ENCODE data around the gene VPS18. TPM values are rescaled to one million over a fixed set of nuclear protein-coding genes. Genes with fewer than 3 reads are reported as not detected.

Gene VPS18, protein sequence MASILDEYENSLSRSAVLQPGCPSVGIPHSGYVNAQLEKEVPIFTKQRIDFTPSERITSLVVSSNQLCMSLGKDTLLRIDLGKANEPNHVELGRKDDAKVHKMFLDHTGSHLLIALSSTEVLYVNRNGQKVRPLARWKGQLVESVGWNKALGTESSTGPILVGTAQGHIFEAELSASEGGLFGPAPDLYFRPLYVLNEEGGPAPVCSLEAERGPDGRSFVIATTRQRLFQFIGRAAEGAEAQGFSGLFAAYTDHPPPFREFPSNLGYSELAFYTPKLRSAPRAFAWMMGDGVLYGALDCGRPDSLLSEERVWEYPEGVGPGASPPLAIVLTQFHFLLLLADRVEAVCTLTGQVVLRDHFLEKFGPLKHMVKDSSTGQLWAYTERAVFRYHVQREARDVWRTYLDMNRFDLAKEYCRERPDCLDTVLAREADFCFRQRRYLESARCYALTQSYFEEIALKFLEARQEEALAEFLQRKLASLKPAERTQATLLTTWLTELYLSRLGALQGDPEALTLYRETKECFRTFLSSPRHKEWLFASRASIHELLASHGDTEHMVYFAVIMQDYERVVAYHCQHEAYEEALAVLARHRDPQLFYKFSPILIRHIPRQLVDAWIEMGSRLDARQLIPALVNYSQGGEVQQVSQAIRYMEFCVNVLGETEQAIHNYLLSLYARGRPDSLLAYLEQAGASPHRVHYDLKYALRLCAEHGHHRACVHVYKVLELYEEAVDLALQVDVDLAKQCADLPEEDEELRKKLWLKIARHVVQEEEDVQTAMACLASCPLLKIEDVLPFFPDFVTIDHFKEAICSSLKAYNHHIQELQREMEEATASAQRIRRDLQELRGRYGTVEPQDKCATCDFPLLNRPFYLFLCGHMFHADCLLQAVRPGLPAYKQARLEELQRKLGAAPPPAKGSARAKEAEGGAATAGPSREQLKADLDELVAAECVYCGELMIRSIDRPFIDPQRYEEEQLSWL
- total RNA-seq (11.7 TPM), polyA plus RNA-seq (ENCODE audit: insufficient read depth in 1 of 8, insufficient read length in 8 of 8, low replicate concordance in 1 of 8) (10 to 100 TPM in 6 of 8 donors, 1 to 10 TPM in 2; 9.0 to 12.4 (median 10.8) TPM)
- long read RNA-seq, donor 1: 0 reads
- long read RNA-seq, donor 2: 0 reads
- long read RNA-seq, donor 3, partial matches to known transcripts: 0 of 1 reads
- long read RNA-seq, donor 3, other reads (novel, unspliced or antisense): 0 of 1 reads
- long read RNA-seq, donor 4, partial matches to known transcripts: 0 of 1 reads
- long read RNA-seq, donor 4, other reads (novel, unspliced or antisense): 0 of 1 reads
- long read RNA-seq, donor 5, partial matches to known transcripts: 15 of 15 reads
- long read RNA-seq, donor 5, other reads (novel, unspliced or antisense): 0 of 15 reads
- long read RNA-seq, donor 6, transcript VPS18-201 (5 exons, 3,895 nt): major isoform, 5 of 5 reads
- long read RNA-seq, donor 6, partial matches to known transcripts: 0 of 5 reads
- long read RNA-seq, donor 6, other reads (novel, unspliced or antisense): 0 of 5 reads
- long read RNA-seq, donor 7, partial matches to known transcripts: 0 of 1 reads
- long read RNA-seq, donor 7, other reads (novel, unspliced or antisense): 0 of 1 reads
- long read RNA-seq, donor 8: 0 reads
- long read RNA-seq, donor 9, partial matches to known transcripts: 0 of 1 reads
- long read RNA-seq, donor 9, other reads (novel, unspliced or antisense): 0 of 1 reads
- long read RNA-seq, donor 10, partial matches to known transcripts: 0 of 2 reads
- long read RNA-seq, donor 10, other reads (novel, unspliced or antisense): 0 of 2 reads
- long read RNA-seq, donor 11, partial matches to known transcripts: 0 of 2 reads
- long read RNA-seq, donor 11, other reads (novel, unspliced or antisense): 0 of 2 reads

- DNase-seq: peak; percentile 99
- H3K27ac ChIP-seq (ENCODE audit: low read length): peak within 1 kb of the TSS; percentile 96
- H3K36me3 ChIP-seq (ENCODE audit: control insufficient read depth, insufficient read depth, low read length): peaks cover 21% of the 10 kb centered on the region
- peaks cover 2% of the 10 kb centered on the region for H3K27me3 ChIP-seq (ENCODE audit: control insufficient read depth, insufficient read depth, low read length)
- no peaks in the 10 kb centered on the region for H3K9me3 ChIP-seq (replicated peaks; ENCODE audit: control insufficient read depth, low read depth, low read length)
- peaks cover 18% of the 10 kb centered on the region for H3K4me1 ChIP-seq (ENCODE audit: control insufficient read depth, insufficient read depth, low read length)
- peak within 1 kb of the TSS; percentile 98 for H3K4me3 ChIP-seq (ENCODE audit: low read length)
- 3% methylated on average over 54 of the region's 55 CpGs for WGBS (ENCODE audit: insufficient coverage)
Measured at GRCh38 chr15:40893733-40894680, at the start of gene VPS18. Gene VPS18, plus strand, starts transcription at chr15:40894450. Its CDS starts 319 bp downstream, at chr15:40894769.

- 3% methylated on average over 25 of the region's 28 CpGs for WGBS (ENCODE audit: insufficient coverage)
- no peak overlapping the region for H3K27ac ChIP-seq (ENCODE audit: low read length)
- H3K27me3 ChIP-seq (ENCODE audit: control insufficient read depth, insufficient read depth, low read length): peaks cover 35% of the 10 kb centered on the region
Measured at GRCh38 chr15:40844696-40845030, 49.6 kb upstream of the VPS18 start.

DNA sequence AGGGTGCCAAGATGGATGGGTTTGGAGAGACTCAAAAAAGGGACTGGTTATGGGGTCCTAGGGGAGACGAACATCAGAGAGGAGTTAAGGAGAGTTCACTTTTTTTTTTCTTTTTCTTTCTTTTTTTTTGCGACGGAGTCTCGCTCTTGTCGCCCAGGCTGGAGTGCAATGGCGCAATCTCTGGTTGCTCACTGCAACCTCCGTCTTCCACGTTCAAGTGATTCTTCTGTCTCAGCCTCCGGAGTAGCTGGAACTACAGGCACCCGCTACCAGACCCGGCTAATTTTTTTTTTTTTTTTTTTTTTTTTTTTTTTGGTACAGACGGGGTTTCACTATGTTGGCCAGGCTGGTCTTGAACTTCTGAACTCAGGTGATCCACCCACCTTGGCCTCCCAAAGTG is 49.2 kb upstream of the VPS18 start:
- Histone ChIP-seq H3K9me3 (replicated peaks; ENCODE audit: control insufficient read depth, low read depth, low read length) (no peaks in the 10 kb centered on the region), H3K4me1 (ENCODE audit: control insufficient read depth, insufficient read depth, low read length) (peaks cover 17% of the 10 kb centered on the region), H3K36me3 (ENCODE audit: control insufficient read depth, insufficient read depth, low read length) (no peaks in the 10 kb centered on the region), H3K27me3 (ENCODE audit: control insufficient read depth, insufficient read depth, low read length) (peaks cover 35% of the 10 kb centered on the region), H3K27ac (ENCODE audit: low read length) (no peak overlapping the region), H3K4me3 (ENCODE audit: low read length) (peak overlapping the region; percentile 34)
- 20% methylated on average over 1 of the region's 12 CpGs for WGBS (ENCODE audit: insufficient coverage)
- DNase-seq: no peak

More at GRCh38 chr15:40844696-40845030, 49.6 kb upstream of the VPS18 start:
- Histone ChIP-seq H3K9me3 (replicated peaks; ENCODE audit: control insufficient read depth, low read depth, low read length) (no peaks in the 10 kb centered on the region), H3K4me3 (ENCODE audit: low read length) (peak overlapping the region; percentile 34), H3K4me1 (ENCODE audit: control insufficient read depth, insufficient read depth, low read length) (peaks cover 17% of the 10 kb centered on the region), H3K36me3 (ENCODE audit: control insufficient read depth, insufficient read depth, low read length) (no peaks in the 10 kb centered on the region)
- no peak for DNase-seq

DNA sequence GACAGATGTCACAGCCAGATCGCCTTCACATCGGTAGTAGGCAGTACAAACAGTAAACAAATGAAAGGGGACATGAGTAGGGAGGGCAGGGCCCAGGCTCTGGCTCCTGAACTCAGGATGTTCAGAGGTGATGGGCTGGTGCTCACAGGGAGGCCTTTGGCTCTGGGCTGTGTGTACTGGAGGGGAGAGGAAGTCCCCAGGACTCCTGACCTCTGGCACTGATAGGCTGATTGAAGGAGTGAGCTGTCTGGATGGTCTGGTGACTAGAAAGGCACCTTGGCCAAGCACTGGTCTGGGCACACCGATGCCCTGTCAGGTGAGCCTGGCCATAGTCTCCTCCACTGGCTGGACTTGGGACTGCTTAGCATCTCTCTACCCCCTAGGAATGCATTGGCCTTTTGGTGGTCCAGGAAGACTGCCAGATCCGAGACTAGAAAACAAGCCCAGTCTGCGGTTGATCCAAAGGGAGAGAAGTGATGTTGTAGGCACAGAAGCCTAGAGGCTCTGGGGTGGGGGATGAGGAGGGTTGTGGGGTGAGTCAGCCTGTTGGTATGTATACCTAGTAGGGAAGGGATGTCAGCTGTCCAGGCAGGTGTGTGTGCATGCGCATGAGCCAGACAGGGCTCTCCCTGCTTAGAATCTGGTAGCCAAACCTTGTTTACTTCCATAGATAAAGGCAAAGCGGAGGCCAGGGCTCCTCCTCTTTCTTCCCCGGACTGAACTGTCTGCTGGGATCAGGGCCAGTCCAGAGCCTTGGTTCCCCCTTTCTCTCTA is 48.6 kb upstream of the VPS18 start:
- Histone ChIP-seq H3K4me3 (ENCODE audit: low read length) (no peak overlapping the region), H3K27me3 (ENCODE audit: control insufficient read depth, insufficient read depth, low read length) (peaks cover 35% of the 10 kb centered on the region), H3K4me1 (ENCODE audit: control insufficient read depth, insufficient read depth, low read length) (peaks cover 17% of the 10 kb centered on the region), H3K9me3 (replicated peaks; ENCODE audit: control insufficient read depth, low read depth, low read length) (no peaks in the 10 kb centered on the region), H3K36me3 (ENCODE audit: control insufficient read depth, insufficient read depth, low read length) (no peaks in the 10 kb centered on the region), H3K27ac (ENCODE audit: low read length) (no peak overlapping the region)
- WGBS (ENCODE audit: insufficient coverage): 65% methylated on average over 6 of the region's 8 CpGs
- DNase-seq: no peak

GRCh38 chr15:40846841-40847222 is 47.4 kb upstream of the VPS18 start:
- no peaks in the 10 kb centered on the region for H3K36me3 ChIP-seq (ENCODE audit: control insufficient read depth, insufficient read depth, low read length)
- no peak for DNase-seq
- peaks cover 17% of the 10 kb centered on the region for H3K4me1 ChIP-seq (ENCODE audit: control insufficient read depth, insufficient read depth, low read length)
- H3K27me3 ChIP-seq (ENCODE audit: control insufficient read depth, insufficient read depth, low read length): peaks cover 35% of the 10 kb centered on the region
- no peak overlapping the region for H3K4me3 ChIP-seq (ENCODE audit: low read length)
- H3K27ac ChIP-seq (ENCODE audit: low read length): no peak overlapping the region
- no peaks in the 10 kb centered on the region for H3K9me3 ChIP-seq (replicated peaks; ENCODE audit: control insufficient read depth, low read depth, low read length)

GRCh38 chr15:40847223-40847961 is 46.9 kb upstream of the VPS18 start:
- H3K4me1 ChIP-seq (ENCODE audit: control insufficient read depth, insufficient read depth, low read length): peaks cover 17% of the 10 kb centered on the region
- peaks cover 35% of the 10 kb centered on the region for H3K27me3 ChIP-seq (ENCODE audit: control insufficient read depth, insufficient read depth, low read length)
- H3K36me3 ChIP-seq (ENCODE audit: control insufficient read depth, insufficient read depth, low read length): no peaks in the 10 kb centered on the region
- H3K4me3 ChIP-seq (ENCODE audit: low read length): no peak overlapping the region
- DNase-seq: peak; percentile 69
- no peaks in the 10 kb centered on the region for H3K9me3 ChIP-seq (replicated peaks; ENCODE audit: control insufficient read depth, low read depth, low read length)
- H3K27ac ChIP-seq (ENCODE audit: low read length): no peak overlapping the region
- WGBS (ENCODE audit: insufficient coverage): 46% methylated on average over 2 of the region's 7 CpGs

- DNase-seq: no peak
- H3K4me3 ChIP-seq (ENCODE audit: low read length): no peak overlapping the region
- H3K9me3 ChIP-seq (replicated peaks; ENCODE audit: control insufficient read depth, low read depth, low read length): no peaks in the 10 kb centered on the region
- H3K36me3 ChIP-seq (ENCODE audit: control insufficient read depth, insufficient read depth, low read length): no peaks in the 10 kb centered on the region
- peaks cover 7% of the 10 kb centered on the region for H3K27me3 ChIP-seq (ENCODE audit: control insufficient read depth, insufficient read depth, low read length)
- WGBS (ENCODE audit: insufficient coverage): 84% methylated on average over 6 of the region's 8 CpGs
- H3K27ac ChIP-seq (ENCODE audit: low read length): no peak overlapping the region
- peaks cover 5% of the 10 kb centered on the region for H3K4me1 ChIP-seq (ENCODE audit: control insufficient read depth, insufficient read depth, low read length)
Measured at GRCh38 chr15:40850576-40851112, 43.6 kb upstream of the VPS18 start.

Measured in muscle of leg (tissue), 16 donors.